ENCODE measurements around the gene SEC14L1.

GRCh38 chr17:77107506-77108433, 33.0 kb upstream of the SEC14L1 start:
- TF ChIP-seq CTCF (IDR thresholded peaks at IDR 0.05; ENCODE audit: low read depth, low read length) (no peak), POLR2A (IDR thresholded peaks at IDR 0.05; ENCODE audit: extremely low read depth, insufficient read length) (no peak)
- TF ChIP-seq, protein P1, sequence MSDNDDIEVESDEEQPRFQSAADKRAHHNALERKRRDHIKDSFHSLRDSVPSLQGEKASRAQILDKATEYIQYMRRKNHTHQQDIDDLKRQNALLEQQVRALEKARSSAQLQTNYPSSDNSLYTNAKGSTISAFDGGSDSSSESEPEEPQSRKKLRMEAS (IDR thresholded peaks at IDR 0.05; ENCODE audit: low read depth, low read length), result no peak

Data from NB4 (cell line).